GM21717 (cell line): Measurements from ENCODE around the gene MCM9.

Experiments used
- ATAC-seq: cut with Tn5 transposase; IDR thresholded peaks from one replicate; pipeline ENCODE4 v1.9.1; 2021; ENCODE audit warnings: mild to moderate bottlenecking, moderate library complexity; ENCODE audit not compliant: unreplicated experiment

Gene MCM9

GRCh38 chr6:118934461-118935330 is at the start of gene MCM9:
Gene MCM9 (minus strand): TSS chr6:118935159. CDS start chr6:118931723, 3,436 bp downstream.
- peak; percentile 97 for ATAC-seq

DNA sequence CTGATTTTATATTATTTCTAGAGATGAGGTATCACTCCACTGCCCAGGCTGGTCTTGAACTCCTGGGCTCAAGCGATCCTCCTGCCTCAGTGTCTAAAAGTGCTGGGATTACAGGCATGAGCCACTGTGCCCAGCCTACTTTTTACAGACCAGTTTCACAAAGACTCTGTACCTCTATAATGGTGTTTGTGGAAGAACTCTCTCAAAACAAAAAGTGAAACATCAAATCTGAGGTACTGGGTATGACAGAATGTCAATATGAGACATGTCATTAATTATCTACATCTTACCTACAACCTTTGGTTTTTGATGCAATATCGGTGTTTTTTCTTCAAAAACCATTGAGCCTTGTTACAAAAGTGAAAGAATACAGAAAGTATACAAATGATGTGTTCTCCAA is 49.4 kb upstream of the MCM9 start:
- ATAC-seq: peak; percentile 79

DNA sequence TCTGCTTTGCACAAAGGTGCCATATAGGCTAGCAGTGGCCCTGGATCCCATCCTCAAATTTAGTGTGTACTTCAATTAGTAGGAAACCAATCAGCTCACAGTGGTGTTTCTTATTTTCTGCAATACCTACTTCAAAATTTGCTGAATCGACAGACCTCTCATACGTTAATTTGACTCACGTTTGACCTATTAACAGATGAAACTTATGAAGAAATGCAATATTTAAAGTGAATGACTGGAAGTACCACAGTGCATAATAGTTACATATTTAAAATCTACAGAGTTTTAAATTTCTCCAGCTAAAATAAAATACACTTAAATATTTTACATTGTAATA is 47.6 kb upstream of the MCM9 start:
- ATAC-seq: no peak

- ATAC-seq: no peak
Observed at GRCh38 chr6:118981884-118982574, 47.1 kb upstream of the MCM9 start.

DNA sequence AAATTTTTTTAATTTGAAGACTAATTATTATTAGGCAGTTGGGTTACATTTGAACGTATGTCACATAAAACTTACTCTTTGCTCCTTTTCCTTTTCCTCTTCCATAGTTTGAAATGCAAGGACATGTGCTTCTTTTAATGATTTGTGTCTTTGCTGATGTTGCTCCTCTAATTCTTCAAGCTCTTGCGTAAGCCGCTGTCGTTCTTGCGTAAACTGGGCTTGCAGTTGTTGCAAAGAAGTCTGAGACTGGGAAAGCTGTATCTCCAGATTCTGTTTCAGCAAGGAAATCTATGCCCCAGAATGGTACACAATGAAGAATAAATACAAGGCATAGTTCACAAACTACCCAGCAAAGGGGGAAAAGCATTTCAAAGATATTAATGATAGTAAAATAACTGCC is 45.1 kb upstream of the MCM9 start:
- ATAC-seq: no peak

DNA sequence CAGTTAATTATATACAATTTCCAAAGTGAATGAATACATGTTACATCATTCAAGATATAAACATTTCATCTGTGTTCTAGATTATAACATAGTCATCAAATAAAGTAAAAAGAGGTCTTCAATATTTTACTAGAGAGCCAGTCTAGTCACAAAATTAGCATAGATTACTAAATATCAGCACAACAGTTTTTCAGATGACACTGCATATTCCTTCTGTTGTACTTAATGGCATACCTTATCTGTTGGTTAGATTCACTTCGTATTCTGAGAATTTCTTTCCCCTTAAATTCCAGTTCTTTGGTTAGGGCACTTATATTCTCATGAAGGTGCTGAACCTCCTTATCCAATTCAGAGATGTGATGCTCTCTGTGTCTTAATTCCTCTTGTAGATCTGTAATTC is 39.8 kb upstream of the MCM9 start:
- no peak for ATAC-seq

GRCh38 chr6:118971682-118972081 is 36.7 kb upstream of the MCM9 start:
- ATAC-seq: no peak

- ATAC-seq: no peak
Observed at GRCh38 chr6:118970866-118971265, 35.9 kb upstream of the MCM9 start.

DNA sequence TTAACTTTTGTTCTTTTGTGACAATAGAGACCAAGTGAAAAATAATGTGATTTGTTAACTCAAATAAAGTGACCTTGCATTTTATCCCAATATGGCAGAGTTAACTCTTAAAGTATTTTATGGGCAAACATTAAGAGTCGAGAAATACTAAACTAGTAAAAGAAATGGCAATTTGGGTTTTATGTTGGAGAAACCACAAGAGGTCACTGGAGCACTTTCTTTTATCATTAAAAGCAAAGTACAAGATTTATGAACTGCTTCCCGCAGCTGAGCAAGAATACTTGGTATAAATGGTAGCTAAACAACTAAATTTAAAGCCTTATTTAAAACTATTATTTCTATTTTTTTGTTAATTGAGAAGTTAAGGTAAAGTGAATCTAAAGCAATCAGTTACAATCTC is 33.5 kb upstream of the MCM9 start:
- ATAC-seq: no peak

DNA sequence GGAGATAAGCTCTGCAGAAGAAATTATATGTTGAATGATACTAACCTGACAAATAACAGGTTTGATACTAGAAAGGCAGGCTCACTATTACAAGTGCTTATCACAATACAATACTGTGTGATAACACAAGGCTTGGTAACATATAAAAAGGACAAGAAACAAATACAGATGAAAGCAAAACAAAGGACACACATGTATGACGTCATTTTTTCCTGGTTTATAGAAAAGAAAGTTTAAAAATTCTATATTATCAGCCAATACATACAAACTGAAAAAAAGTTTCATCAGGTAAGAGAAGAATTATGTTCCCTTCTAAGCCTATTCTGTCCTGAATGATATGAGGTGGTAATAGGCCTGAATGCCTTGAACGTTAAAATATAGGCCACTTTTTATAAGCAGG is 32.3 kb upstream of the MCM9 start:
- ATAC-seq: no peak

DNA sequence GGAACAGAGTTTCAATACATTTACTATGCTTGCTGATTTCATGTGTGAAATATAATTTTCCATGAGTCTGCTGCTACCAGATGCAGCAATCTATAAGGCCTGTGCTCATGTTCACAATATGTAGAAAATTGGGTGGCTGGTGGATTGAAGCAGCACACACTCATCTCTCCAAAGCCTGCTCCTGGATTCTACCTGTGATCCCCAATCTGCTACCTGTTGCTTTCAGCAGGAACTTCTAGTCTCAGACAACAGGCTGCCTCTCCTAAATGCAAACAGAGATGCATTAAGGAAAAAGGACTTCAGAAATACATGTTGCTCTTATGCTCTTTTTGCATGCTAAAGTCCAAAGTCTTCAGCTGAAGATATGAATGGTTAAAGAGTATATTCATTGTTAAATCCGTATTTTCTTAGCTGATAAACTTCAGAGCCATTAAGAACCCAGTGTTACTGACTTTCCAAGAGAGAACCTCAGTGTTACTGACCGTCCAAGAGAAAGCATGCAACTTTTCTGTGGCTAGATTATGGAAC is 30.9 kb upstream of the MCM9 start:
- no peak for ATAC-seq

GRCh38 chr6:118965371-118965770 is 30.4 kb upstream of the MCM9 start:
- ATAC-seq: no peak

DNA sequence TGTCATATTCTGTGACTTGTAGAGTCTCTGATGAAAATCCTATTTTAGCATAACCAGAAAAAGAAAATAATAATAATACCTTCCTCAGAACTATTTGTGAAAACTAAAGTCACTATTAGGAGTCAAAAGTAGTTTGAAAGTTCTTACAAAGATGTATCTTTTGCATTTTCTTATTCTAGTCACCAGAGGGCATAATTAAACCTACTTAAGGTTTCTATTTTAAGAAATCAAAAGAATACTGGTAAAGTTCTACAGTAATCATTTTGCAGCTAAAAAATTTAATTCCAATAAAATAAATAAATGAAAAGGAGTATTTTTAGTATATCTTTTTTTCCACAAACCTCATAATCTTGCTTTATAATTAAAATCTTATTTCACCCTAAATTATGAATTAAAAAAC is 28.0 kb upstream of the MCM9 start:
- ATAC-seq: no peak

DNA sequence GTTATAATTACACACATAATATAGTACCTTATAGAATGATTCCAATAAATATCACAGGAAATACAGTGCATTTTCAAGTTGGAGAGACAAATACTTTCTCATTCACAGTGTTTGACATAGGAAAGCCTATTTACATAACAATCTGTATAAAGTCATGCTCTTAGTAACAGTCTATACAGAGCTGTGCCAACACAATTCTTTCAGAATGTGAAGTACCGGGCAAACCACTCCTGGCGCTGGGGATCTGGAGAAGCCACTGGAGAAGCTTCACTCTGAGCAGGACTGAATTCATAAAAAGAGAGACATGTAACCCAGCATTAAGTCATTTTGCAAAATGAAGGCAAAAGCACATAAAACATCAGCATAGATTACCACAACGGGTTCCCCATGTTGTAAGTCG is 24.9 kb upstream of the MCM9 start:
- no peak for ATAC-seq

GRCh38 chr6:118953391-118953790 is 18.4 kb upstream of the MCM9 start:
- no peak for ATAC-seq

DNA sequence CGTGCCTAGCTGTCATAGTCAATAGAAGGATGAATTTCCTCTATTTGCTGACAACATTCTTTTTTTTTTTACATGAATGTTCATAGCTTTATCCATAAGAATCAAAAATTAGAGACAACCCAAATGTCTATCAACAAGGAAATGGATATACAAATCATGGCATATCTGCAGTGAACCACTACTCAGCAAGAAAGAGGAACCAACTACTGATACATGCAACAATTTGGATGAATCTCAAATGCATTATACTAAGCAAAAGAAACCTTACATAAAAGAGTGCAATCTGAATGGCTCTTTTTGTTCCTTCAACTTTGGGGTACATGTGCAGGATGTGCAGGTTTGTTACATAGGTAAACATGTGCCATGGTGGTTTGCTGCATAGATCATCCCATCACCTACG is 17.7 kb upstream of the MCM9 start:
- ATAC-seq: no peak

DNA sequence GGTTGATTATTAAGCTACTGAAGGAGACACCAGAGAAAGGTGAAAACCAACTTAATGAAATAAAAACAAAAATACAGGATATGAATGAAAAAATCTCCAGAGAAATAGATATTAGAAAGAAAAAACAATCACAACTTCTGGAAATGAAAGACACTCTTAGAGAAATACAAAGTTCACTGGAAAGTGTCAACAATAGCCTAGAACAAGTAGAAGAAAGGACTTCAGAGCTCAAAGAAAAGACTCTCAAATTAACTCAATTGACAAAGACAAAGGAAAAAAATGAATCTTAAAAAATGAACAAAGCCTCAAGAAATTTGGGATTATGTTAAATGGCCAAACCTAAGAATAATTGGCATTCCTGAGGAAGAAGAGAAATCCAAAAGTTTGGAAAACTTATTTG is 10.3 kb upstream of the MCM9 start:
- no peak for ATAC-seq

DNA sequence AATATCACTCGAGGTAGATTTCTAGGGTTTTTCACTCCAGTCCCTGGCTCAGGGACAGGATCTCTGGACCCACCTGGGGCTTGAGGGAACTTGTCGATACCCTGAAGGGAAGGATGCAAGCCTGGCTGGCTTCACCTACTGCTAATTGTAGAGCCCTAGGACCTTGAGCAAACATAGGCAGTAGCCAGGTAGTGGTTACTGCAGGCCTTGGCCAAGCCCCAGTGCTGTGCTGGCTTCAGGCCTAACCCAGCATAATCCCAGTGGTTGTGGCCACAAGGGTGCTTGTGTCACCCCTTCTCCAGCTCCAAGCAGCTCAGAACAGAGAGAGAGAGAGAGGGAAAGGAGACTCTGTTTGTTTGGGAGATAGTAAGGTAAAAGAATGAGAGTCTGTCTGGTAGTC is 5.8 kb upstream of the MCM9 start:
- ATAC-seq: no peak

DNA sequence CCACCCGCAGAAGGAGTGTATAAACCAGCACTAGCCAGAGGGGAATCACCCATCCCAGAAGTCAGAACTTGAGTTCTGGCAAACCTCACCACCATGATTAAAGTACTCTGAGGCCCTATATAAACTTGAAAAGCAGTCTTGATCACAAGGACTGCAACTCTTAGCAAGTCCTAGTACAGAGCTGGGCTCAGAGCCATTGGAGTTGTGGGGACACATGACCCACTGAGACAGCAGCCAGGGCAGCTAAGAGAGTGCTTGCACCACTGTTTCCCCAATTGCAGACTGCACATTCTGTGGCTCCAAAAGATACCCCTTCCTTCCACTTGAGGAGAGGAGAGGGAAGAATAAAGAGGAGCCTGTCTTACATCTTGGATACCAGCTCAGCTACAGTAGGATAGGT is 4.7 kb upstream of the MCM9 start:
- ATAC-seq: no peak

DNA sequence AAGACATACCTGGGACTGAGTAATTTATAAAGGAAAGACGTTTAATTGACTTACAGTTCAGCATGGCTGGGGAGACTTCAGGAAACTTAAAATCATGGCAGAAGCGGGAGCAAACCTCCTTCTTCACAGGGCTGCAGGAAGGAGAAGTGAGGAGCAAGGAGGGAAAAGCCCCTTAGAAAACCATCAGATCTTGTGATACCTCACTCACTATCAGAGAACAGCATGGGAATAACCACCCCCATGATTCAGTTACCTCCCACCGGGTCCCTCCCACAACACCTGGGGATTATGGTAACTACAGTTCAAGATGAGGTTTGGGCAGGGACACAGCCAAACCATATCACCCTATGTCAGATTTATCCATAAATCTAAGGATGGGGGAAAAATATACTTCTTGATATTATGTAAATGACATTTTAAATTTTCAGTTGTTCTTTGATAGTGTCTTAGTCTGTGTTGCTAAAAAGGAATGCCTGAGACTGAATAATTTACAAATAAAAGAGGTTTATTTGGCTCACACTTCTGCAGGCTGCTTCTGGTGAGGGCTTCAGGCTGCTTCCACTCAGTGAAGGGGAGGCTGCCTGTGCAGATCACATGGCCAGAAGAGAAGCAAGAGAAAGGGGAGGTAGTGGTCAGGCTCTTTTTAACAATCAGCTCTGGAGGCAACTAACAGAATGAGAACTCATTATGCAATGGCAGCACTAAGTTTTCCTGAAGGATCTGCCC is 1.2 kb upstream of the MCM9 start:
- ATAC-seq: no peak

GRCh38 chr6:118935331-118935668 is 341 bp upstream of the MCM9 start:
- ATAC-seq: peak; percentile 2
